ENCODE results near the gene OR5K4.

GRCh38 chr3:98333989-98334606 is 19.6 kb upstream of the OR5K4 start:
- TF ChIP-seq POLR2AphosphoS5 (IDR thresholded peaks at IDR 0.05; ENCODE audit: low read depth, low read length) (no peak), POLR2A (IDR thresholded peaks at IDR 0.05; ENCODE audit: low read depth, low read length) (no peak), TAF1 (IDR thresholded peaks at IDR 0.05; ENCODE audit: low read depth, low read length) (no peak), SPI1 (IDR thresholded peaks at IDR 0.05; ENCODE audit: low read depth, low read length) (no peak)

Measured in GM12891 (cell line).